Choroid plexus epithelial cell (primary cell): ENCODE measurements around the gene CHRNA9.

Experiments
- DNase-seq: peaks from one replicate; pipeline ENCODE4 v3.0.0-alpha.2; 2010; ENCODE audit warnings: low read depth
- H3K4me3 ChIP-seq: 2 replicates; pipeline ENCODE4 v1.5.1; 2011; ENCODE audit warnings: low read depth, mild to moderate bottlenecking, control low read depth, low read length, moderate library complexity
- CTCF ChIP-seq: conservative IDR thresholded peaks from 2 replicates; pipeline ENCODE4 v1.5.1; 2011; ENCODE audit warnings: low read depth, mild to moderate bottlenecking, control low read depth, inconsistent platforms, low read length, moderate library complexity

The CHRNA9 gene

GRCh38 chr4:40305328-40306170, 29.6 kb upstream of the CHRNA9 start:
- no peak overlapping the region for H3K4me3 ChIP-seq
- no peak for TF ChIP-seq CTCF
- no peak for DNase-seq

GRCh38 chr4:40306226-40306625, 28.9 kb upstream of the CHRNA9 start:
- no peak overlapping the region for H3K4me3 ChIP-seq
- TF ChIP-seq CTCF = no peak
- DNase-seq = no peak

- DNase-seq = no peak
- TF ChIP-seq CTCF = no peak
- H3K4me3 ChIP-seq = no peak overlapping the region
These were observed 28.2 kb upstream of the CHRNA9 start for GRCh38 chr4:40306976-40307375.

GRCh38 chr4:40307627-40308497, 27.3 kb upstream of the CHRNA9 start:
- H3K4me3 ChIP-seq = no peak overlapping the region
- no peak for TF ChIP-seq CTCF
- no peak for DNase-seq

GRCh38 chr4:40308528-40309122, 26.5 kb upstream of the CHRNA9 start:
- no peak overlapping the region for H3K4me3 ChIP-seq
- DNase-seq = no peak
- TF ChIP-seq CTCF = no peak

- peak overlapping the region; percentile 14 for H3K4me3 ChIP-seq
- peak; percentile 89 for DNase-seq
- peak; percentile 94 for TF ChIP-seq CTCF
These were observed 25.8 kb upstream of the CHRNA9 start for GRCh38 chr4:40309250-40309774.
